Astrocyte (in vitro differentiated cells and primary cell): Measurements from ENCODE around the gene C11orf42.

Experiments
- CTCF ChIP-seq: IDR thresholded peaks from 2 replicates; pipeline ENCODE4 v1.5.1; 2011; ENCODE audit warnings: low read depth, mild to moderate bottlenecking, inconsistent platforms, low read length, moderate library complexity; ENCODE audit not compliant: insufficient read depth
- EZH2 ChIP-seq: IDR thresholded peaks from 2 replicates; pipeline ENCODE4 v1.6.1; 2012; ENCODE audit warnings: mild to moderate bottlenecking, low read length, inconsistent platforms; ENCODE audit not compliant: insufficient read depth

DNA sequence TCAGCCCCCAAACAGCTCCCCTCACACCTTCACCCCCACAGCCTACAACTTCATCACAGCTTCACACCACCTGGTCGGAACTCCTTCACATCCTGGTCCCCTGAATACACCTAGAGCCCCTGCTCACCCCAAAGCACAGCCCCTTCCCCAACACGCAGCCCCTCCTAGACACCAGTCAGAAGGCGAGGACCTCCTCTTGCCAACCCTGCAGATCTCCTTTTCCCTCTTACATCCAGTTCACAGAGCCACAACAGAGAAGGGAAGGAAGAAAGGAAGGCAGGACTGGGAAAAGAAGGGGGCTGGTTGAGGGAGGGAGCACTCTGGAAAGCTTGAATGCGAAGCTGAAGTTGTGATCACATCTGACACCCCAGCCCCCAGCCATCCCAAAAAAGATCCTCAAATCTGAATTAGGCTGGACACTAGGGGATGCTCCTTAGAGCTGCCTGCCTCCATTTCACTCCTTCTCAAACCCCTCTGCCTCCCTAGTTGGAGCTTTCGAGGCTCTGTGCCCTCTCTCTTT, 54.9 kb downstream of the C11orf42 start:
- TF ChIP-seq CTCF (no peak), EZH2 (no peak)
